ENCODE data around the gene GOT2. TPM values are rescaled to one million over a fixed set of nuclear protein-coding genes. Genes with fewer than 3 reads are reported as not detected.
"Not testable (repeated sequence)": the region's sequence is repeated elsewhere in the genome, so short reads cannot be mapped to it uniquely, and the experiment has no call there.

Gene GOT2
- total RNA-seq, 2 experiments from 2014 or later = 125 to 127 TPM

DNA sequence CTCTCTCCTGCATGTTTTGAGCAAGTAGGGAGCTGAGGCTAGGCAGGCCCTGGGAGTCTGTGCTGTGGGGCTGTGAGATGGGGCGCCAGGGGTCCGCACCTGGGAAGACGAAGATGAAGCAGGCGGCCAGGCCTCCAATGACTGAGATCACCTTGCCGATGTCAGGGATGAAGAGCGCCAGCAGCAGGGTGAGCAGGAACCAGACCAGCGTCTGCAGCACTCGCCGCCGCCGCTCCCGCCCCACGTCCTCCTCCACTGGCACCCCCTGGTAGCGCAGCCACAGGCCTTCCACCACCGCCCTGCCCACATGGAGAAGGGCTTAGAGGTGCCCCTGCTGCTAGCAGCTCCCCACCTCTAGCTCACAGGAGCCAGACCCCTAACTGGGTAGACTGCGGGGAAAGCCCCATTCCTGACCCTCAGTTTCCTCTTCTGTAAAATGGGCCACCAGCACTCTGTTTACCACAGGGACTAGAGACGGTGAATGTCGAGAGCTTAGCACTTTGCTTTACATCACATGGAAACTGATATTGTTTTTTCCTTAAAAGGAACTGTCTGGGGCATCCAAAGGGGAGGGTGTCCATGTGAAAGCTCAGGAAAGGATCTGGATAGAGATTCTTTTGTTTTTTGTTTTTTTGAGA is 63.1 kb downstream of the GOT2 start:
- no peak overlapping the region for H3K27ac Mint-ChIP-seq
- H3K4me1 Mint-ChIP-seq (ENCODE audit: low read depth) = no peaks in the 10 kb centered on the region
- intact Hi-C loops (cut with micrococcal nuclease) = no loop called here
- DNase-seq = no peak
- no peaks in the 10 kb centered on the region for H3K9me3 Mint-ChIP-seq
- no peak overlapping the region for H3K4me3 Mint-ChIP-seq
- ChIA-PET CTCF (no interaction called here), POLR2A (no interaction called here)
- no peaks in the 10 kb centered on the region for H3K27me3 Mint-ChIP-seq
- peaks cover 14% of the 10 kb centered on the region for H3K36me3 Mint-ChIP-seq

DNA sequence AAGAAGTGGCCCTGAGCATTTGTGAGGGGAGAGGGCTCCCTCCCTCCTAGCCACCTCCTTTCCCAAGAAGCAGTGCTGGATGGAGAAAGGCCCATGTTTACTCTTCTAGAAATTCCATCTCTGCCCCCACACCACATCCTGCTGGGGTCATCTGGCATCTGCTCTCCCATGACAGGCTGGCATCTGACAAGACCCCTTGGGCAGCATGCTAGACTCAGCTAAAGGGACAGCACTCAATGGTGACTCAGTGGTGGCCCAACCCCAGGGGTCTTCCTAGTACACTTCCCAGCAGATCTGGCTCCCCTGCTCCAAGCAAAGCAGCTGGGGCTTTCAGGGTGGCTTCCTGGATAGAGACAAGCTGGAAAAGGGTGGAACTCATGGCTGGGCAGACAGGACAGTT is 63.9 kb downstream of the GOT2 start:
- no peak overlapping the region for H3K4me3 Mint-ChIP-seq
- no peaks in the 10 kb centered on the region for H3K9me3 Mint-ChIP-seq
- no peaks in the 10 kb centered on the region for H3K4me1 Mint-ChIP-seq (ENCODE audit: low read depth)
- no peak for DNase-seq
- ChIA-PET CTCF (no interaction called here), POLR2A (no interaction called here)
- H3K27me3 Mint-ChIP-seq = no peaks in the 10 kb centered on the region
- intact Hi-C loops (cut with micrococcal nuclease) = no loop called here
- no peak overlapping the region for H3K27ac Mint-ChIP-seq
- peaks cover 14% of the 10 kb centered on the region for H3K36me3 Mint-ChIP-seq

GRCh38 chr16:58665200-58665599 is 68.9 kb downstream of the GOT2 start:
- Mint-ChIP-seq H3K4me3 (no peak overlapping the region), H3K36me3 (peaks cover 9% of the 10 kb centered on the region), H3K4me1 (ENCODE audit: low read depth) (no peaks in the 10 kb centered on the region), H3K27me3 (no peaks in the 10 kb centered on the region), H3K27ac (no peak overlapping the region), H3K9me3 (no peaks in the 10 kb centered on the region)
- intact Hi-C loops (cut with micrococcal nuclease) = loop anchor here (10.0 kb wide), 1 partner anchor 330 kb away; no protein-coding TSS in a partner anchor
- ChIA-PET CTCF (no interaction called here), POLR2A (no interaction called here)
- no peak for DNase-seq

DNA sequence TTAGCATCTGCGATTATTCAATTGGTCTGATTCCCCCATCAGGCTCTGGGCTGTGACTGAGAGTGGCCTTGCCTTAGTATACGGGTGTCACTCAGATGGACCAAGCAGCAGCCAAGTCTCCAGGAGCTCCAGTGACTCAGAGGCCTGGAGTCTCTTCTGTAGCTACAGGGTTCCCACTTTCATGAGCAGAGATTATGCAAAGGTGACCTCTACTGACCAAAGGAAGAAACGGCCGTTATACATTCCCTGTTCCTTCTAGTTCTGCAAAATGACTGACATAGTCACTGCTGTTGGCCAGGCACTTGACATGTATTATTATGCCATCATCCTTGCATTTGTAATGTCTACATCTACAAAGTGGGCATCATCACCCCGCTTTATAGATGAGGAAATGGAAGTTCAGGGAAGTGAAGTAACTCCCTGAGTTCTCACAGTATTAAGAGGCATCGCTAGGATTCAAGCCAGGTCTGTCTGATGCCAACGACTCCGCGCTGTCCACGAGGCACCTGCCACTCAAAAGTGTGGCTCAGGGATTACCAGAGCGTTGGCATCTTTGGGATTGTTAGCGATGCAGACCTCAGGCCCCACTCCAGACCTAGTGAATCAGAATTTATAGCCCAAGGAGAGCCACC is 72.8 kb downstream of the GOT2 start:
- Mint-ChIP-seq H3K9me3 (no peaks in the 10 kb centered on the region), H3K27me3 (no peaks in the 10 kb centered on the region), H3K4me3 (no peak overlapping the region), H3K4me1 (ENCODE audit: low read depth) (no peaks in the 10 kb centered on the region), H3K27ac (no peak overlapping the region), H3K36me3 (no peaks in the 10 kb centered on the region)
- intact Hi-C loops (cut with micrococcal nuclease) = loop anchor here (1.0 to 10.0 kb wide), 2 partner anchors 149 to 327 kb away; no protein-coding TSS in a partner anchor
- peak; percentile 14 for DNase-seq
- POLR2A ChIA-PET = interaction anchor here (0.6 to 1.6 kb wide), 2 partner anchors 23 to 101 kb away, joined by 3 read pairs; partner anchors contain the start of gene SLC38A7
- CTCF ChIA-PET = interaction anchor here (0.7 to 1.8 kb wide), 7 partner anchors 31 to 325 kb away, joined by 3 to 6 read pairs (median 5); no protein-coding TSS in a partner anchor

GRCh38 chr16:58659911-58660310 is 74.2 kb downstream of the GOT2 start:
- H3K4me3 Mint-ChIP-seq; H3K36me3 Mint-ChIP-seq; H3K4me1 Mint-ChIP-seq (ENCODE audit: low read depth); H3K27me3 Mint-ChIP-seq; POLR2A ChIA-PET; DNase-seq; H3K9me3 Mint-ChIP-seq; H3K27ac Mint-ChIP-seq: not testable (repeated sequence)
- intact Hi-C loops (cut with micrococcal nuclease) = loop anchor here (10.0 kb wide), 1 partner anchor 325 kb away; no protein-coding TSS in a partner anchor
- CTCF ChIA-PET = interaction anchor here (0.7 kb wide), 1 partner anchor 114 kb away, joined by 4 read pairs; no protein-coding TSS in a partner anchor

DNA sequence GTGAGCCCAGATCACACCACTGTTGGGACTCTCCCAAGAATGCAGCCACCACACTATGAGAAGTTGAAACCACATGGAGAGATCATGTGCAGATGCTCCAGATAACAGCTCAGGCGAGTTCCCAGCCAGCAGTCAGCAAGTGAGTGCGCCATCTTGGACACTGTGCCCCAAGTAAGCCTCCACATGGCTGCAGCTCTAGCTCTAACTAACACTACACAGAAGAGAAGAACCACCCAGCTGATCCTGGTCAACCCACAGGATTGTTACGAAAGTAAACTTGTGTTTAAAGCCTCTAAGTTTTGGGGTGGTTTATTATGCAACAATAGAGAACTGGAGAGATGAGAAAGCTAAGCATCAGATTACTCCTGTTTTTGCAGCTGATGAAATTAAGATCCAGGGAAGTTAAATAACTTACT is 75.3 kb downstream of the GOT2 start:
- Mint-ChIP-seq H3K9me3 (no peaks in the 10 kb centered on the region), H3K36me3 (no peaks in the 10 kb centered on the region), H3K4me1 (ENCODE audit: low read depth) (no peaks in the 10 kb centered on the region), H3K27me3 (no peaks in the 10 kb centered on the region), H3K27ac (no peak overlapping the region), H3K4me3 (no peak overlapping the region)
- DNase-seq = no peak
- CTCF ChIA-PET = interaction anchor here (1.7 to 2.1 kb wide), 2 partner anchors 97 to 146 kb away, joined by 7 to 9 read pairs; no protein-coding TSS in a partner anchor
- intact Hi-C loops (cut with micrococcal nuclease) = no loop called here
- POLR2A ChIA-PET = interaction anchor here (0.8 kb wide), 1 partner anchor 30 kb away, joined by 3 read pairs; no protein-coding TSS in a partner anchor

Other genes starting within 250 kb of the GOT2 start
- 1 to 10 TPM; 1.3 to 1.6 TPM for gene NDRG4, start 234.2 kb downstream of the GOT2 start, total RNA-seq
- gene SETD6, start 218.8 kb downstream of the GOT2 start, total RNA-seq = 10 to 100 TPM; 12.9 to 14.5 TPM
- gene CNOT1, start 104.5 kb downstream of the GOT2 start, total RNA-seq = 100 to 1,000 TPM; 230 to 242 TPM
- 1 to 10 TPM; 5.0 to 5.4 TPM for gene SLC38A7, start 49.5 kb downstream of the GOT2 start, total RNA-seq

Data from activated CD4-positive, alpha-beta memory T cell treated with anti-CD3 and anti-CD28 coated beads for 36 hours (primary cell).